H1 (cell line): ENCODE results near the gene TMC6. TPM values are rescaled to one million over a fixed set of nuclear protein-coding genes. Genes with fewer than 3 reads are reported as not detected.

Experiments
- CHD7 ChIP-seq: fragments of 300-600 bp; sonication (generic); IDR thresholded peaks from 2 replicates; pipeline ENCODE4 v1.7.1; 2012; ENCODE audit warnings: low read length, moderate library complexity, mild to moderate bottlenecking, inconsistent platforms; ENCODE audit not compliant: insufficient replicate concordance
- EP300 ChIP-seq, 2 experiments: IDR thresholded peaks; 1 replicate in 1 of 2; 2 replicates in 1 of 2; pipeline ENCODE4 v1.6.1; 2011 to 2012; ENCODE audit warnings: low read depth in 2 of 2, low read length in 2 of 2, mild to moderate bottlenecking in 2 of 2, borderline replicate concordance in 1 of 2, inconsistent platforms in 1 of 2, moderate library complexity in 1 of 2
- EZH2 ChIP-seq: fragments of 200-600 bp; sonication (generic); IDR thresholded peaks from 2 replicates; pipeline ENCODE4 v1.7.1; 2012; ENCODE audit warnings: low read depth, mild to moderate bottlenecking, moderate library complexity, low read length, inconsistent platforms; ENCODE audit not compliant: severe bottlenecking
- HDAC2 ChIP-seq, 2 experiments: fragments of 300-600 bp in 1 of 2; sonication (generic) in 1 of 2; IDR thresholded peaks; 2 replicates each; pipeline ENCODE4 v1.6.1; 2011 to 2012; ENCODE audit warnings: low read depth in 2 of 2, low read length in 2 of 2, mild to moderate bottlenecking in 2 of 2, moderate library complexity in 2 of 2, borderline replicate concordance in 1 of 2, inconsistent platforms in 1 of 2
- KDM5A ChIP-seq: fragments of 200-600 bp; IDR thresholded peaks from 2 replicates; pipeline ENCODE4 v1.7.1; 2012; ENCODE audit warnings: mild to moderate bottlenecking, low read length, inconsistent platforms, mixed read lengths
- SP1 ChIP-seq: IDR thresholded peaks from 2 replicates; pipeline ENCODE4 v1.6.1; 2011; ENCODE audit warnings: low read depth, low read length
- SUZ12 ChIP-seq: fragments of 200-600 bp; sonication (generic); IDR thresholded peaks from 2 replicates; pipeline ENCODE4 v1.6.1; 2012; ENCODE audit warnings: mild to moderate bottlenecking, inconsistent platforms, low read length, moderate library complexity, mixed read lengths
- TAF1 ChIP-seq: IDR thresholded peaks from 2 replicates; pipeline ENCODE4 v1.6.1; 2011; ENCODE audit warnings: mild to moderate bottlenecking, low read depth, low read length
- TEAD4 ChIP-seq: IDR thresholded peaks from 2 replicates; pipeline ENCODE4 v1.6.1; 2012; ENCODE audit warnings: low read depth, low read length, inconsistent platforms, mixed read lengths
- polyA plus RNA-seq, 7 experiments: library from polyadenylated mRNA; depleted of rRNA in 3 of 7; stranded (reverse) in 5 of 7; unstranded in 2 of 7; fragments of >200 nt in 5 of 7; fragments of 200-250 nt in 2 of 7; gene quantifications; 1 replicate in 5 of 7; 2 replicates in 1 of 7; 4 replicates in 1 of 7; pipeline versions ENCODE4 v1.2.1 to v1.2.3, GENCODE V29; 2011 to 2013; ENCODE audit warnings: missing spikeins in 2 of 7, mixed read lengths in 2 of 7
- total RNA-seq: library from RNA; stranded (reverse); fragmentation: NEBNext Ultra II Directional; extraction: Animal tissue kit (Norgen Biotek cat#: 25700); gene quantifications from 2 replicates; pipeline ENCODE4 v1.2.1, GENCODE V29; 2021

TMC6 gene
- total and polyA plus RNA-seq, 2 of the 8 experiments (the other 6 are each of a cell fraction or from before 2014, with no cell fraction given) = 39.4 to 77.6 TPM

- TF ChIP-seq SUZ12 (no peak), TEAD4 (no peak), CHD7 (no peak), TAF1 (peak; percentile 50; the same call in 1 of the 2 replicates), EZH2 (no peak), SP1 (peak; percentile 17; the same call in 1 of the 2 replicates), EP300 (IDR thresholded peaks at IDR 0.05; ENCODE audit: borderline replicate concordance in 1 of 2, low read depth in 2 of 2, low read length in 2 of 2) (peak in 1 of 2 experiments; percentile 80; a peak in 2 of 3 replicates), HDAC2 (IDR thresholded peaks at IDR 0.05; ENCODE audit: borderline replicate concordance in 1 of 2, low read depth in 2 of 2, low read length in 2 of 2) (no peak), KDM5A (no peak)
Observed at GRCh38 chr17:78168242-78168902, 39.8 kb upstream of the TMC6 start, which contains the start of gene SYNGR2 (continued).
